MV-4-11 (cell line): ENCODE results near the gene ZMYND8.
A peak's percentile ranks its signal among the peaks of the same experiment; 100 is the strongest.
"Not testable (repeated sequence)": the region's sequence is repeated elsewhere in the genome, so short reads cannot be mapped to it uniquely, and the experiment has no call there.

ENCODE experiments used
- DNase-seq: peaks from one replicate; lab custom pipeline; 2025; lab: John Stamatoyannopoulos, UW

Gene ZMYND8

DNA sequence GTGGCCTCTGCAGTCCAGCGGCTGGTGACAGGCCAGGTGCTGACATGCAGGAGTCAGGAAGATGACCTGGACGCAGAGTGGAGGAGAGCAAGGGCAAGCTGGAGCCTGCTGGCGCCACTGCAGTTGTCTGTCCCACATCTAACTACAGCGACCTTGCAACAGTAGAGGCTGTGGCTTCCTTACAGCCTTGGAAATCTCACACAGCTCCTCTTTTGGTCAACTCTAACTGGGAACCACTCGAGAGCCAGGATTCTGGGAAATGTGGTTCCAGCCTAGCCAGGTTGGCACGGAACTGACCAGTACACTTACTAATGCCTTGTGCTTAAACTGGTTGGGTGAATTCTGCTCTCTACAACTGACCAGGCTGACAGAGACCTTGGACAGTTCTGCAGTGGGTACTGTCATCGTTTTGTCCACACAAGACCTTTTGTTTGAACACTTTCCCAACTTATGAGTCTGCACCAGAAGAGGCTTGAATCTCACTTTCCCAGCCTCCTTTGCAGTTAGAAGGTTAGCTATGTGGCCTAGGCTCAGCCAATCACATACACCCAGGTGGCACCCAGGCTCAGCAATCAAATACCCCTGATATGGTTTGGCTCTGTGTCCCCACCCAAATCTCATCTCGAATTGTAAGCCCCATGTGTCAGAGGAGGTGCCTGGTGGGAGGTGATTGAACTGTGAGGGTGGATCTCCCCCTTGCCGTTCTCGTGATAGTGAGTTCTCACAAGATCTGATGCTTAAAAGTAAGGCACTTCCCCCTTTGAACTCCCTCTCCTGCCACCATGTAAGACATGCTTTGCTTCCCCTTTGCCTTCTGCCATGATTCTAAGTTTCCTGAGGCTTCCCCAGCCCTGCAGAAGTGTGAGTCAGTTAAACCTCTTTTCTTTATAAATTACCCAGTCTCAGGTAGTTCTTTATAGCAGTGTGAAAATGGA lies 153.5 kb downstream of the ZMYND8 start:
- DNase-seq, result peak; percentile 40

DNA sequence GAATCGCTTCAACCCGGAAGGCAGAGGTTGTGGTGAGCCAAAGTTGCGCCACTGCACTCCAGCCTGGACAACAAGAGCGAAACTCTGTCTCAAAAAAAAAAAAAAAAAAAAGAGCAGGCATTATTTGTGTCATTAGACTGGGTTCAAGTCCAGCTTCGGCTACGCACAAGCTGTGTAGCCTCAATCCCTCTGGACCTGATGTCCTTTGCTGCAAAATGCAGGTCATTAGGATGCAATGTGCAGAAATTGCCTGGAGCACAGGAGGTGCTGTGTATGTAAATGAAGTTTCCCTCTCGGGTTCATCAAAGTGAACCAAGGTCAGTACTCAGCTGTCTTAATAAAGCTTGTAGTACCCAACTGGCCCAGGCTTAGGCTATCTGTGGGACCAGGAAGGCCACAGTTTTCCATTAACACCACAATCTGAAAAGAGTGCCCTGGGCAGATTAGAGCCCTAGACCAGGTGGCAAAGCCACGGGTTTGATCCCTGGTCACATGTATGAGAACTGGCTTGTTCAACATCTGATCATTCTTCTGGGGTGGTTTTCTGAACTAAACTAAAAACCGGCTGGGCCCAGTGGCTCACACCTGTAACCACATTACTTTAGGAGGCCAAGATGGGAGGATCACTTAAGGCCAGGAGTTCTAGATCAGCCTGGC lies 155.3 kb downstream of the ZMYND8 start:
- peak; percentile 37 for DNase-seq

DNA sequence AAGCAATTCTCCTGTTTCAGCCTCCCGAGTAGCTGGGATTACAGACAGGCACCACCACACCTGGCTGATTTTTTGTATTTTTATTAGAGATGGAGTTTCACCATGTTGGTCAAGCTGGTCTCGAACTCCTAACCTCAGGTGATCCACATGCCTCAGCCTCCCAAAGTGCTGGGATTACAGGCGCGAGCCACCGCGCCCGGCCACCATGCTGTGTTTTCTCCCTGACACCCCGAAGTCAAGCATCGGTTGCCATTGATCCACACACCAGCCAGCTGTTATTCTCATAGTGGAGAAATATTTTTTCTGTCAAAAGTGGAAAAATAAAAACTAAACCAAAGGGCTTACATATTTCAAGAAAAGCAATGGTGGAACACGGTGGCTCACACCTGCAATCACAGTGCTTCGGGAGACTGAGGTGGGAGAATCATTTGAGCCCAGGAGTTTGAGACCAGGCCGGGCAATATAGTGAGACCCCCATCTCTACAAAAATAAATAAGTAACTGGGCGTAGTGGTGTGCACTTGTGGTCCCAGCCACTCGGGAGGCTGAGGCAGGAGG lies 157.4 kb downstream of the ZMYND8 start:
- DNase-seq, result no peak

DNA sequence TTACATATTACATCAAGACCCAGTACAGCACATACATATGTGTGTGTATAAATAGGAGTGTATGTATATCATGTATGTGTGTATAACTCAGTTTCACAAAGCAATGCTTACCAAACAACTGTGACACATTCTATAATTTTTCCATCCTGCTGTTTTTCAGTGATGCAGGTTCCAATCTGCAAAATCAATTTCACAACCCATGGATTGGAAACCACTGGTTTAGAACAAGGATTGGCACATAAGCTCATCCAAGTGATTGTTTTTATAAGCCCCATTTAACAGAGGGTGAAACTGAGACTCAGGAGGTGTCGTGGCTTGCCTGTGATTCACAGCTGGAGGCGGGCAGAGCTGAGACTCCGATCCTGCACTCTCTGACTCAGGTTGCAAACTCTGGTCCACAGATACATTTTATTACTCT lies 158.2 kb downstream of the ZMYND8 start:
- DNase-seq, result peak; percentile 24

- peak; percentile 57 for DNase-seq
These were observed 160.1 kb downstream of the ZMYND8 start for GRCh38 chr20:47196091-47197081.

DNA sequence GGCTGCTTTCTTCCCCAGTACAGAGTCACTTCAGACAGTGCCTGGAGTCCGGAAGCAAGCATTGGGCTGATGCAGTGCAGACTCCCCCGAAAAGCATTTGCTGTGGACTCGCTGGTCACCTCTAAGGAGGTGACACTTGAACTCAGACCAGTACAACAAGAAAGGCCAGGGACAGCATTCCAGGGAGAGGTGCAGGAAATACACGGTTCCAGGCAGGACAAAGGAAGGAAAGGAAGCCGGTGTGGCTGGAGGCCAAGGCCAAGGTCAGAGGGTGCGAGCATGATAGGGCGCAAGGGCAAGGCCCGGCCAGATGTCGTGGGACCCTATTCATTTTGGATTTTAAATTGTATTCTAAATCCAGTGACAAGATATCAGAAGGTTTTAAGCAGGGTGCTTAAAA lies 160.9 kb downstream of the ZMYND8 start:
- DNase-seq, result no peak

DNA sequence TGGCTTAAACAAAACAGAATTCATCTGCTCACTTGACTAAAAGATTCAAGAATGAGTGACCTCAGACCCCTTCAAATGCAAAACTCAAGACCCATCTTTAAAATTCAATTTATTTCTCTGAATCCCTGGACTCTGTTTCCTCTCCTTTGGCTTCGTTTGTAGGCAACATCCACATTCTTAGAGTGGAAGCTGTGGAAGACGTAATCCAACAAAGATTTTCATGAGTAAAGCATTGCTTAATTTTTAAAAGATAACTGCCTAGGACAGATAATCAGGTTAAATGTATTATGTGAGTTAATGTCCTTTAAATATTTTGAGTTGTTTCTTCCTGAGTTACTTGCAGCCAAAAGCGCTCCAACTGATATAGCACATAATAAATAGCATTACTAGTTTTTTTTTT lies 164.5 kb downstream of the ZMYND8 start:
- DNase-seq, result no peak

DNA sequence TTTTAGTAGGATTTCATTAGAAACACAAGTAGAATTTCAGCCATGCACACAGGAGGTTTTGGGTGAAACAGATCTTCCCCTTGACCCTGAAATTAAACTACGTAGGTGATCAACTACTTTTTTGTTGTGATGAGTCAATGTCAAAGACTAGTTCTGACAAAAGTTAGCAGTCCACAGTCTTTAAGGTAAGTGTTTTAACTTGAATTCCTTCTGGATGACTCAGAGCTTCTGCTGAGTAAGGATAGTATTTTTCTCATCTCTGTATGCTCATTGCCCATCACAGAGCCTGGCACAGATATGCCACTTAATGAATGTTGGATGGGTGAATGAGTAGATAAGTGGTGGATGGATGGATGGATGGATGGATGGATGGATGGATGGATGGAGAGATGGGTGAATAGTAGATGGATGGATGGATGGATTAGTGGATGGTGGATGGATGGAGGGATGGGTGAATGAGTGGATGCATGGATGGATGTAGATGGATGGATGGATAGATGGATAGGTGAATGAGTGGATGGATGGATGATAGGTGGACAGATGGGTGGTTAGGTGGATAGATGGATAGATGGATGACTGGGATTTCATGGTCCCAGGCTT lies 165.3 kb downstream of the ZMYND8 start:
- no peak for DNase-seq

GRCh38 chr20:47189060-47189459 lies 167.4 kb downstream of the ZMYND8 start:
- DNase-seq, result peak; percentile 79

DNA sequence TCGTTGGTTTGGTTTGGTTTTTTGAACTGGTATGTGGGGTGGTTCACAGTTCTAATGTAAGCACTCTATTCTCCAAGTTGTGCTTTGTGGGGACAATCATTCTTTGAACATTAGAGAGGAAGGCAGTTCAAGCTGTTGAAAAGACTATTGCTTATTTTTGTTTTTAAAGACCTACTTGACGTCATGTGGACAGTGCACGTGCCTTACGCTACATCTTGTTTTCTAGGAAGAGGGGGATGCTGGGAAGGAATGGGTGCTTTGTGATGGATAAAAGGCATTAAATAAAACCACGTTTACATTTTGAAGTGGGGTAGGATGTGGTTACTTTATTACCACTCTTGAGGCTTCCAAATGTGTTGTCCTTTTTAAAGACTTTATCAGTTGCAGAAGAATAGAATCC lies 168.0 kb downstream of the ZMYND8 start:
- peak; percentile 20 for DNase-seq

DNA sequence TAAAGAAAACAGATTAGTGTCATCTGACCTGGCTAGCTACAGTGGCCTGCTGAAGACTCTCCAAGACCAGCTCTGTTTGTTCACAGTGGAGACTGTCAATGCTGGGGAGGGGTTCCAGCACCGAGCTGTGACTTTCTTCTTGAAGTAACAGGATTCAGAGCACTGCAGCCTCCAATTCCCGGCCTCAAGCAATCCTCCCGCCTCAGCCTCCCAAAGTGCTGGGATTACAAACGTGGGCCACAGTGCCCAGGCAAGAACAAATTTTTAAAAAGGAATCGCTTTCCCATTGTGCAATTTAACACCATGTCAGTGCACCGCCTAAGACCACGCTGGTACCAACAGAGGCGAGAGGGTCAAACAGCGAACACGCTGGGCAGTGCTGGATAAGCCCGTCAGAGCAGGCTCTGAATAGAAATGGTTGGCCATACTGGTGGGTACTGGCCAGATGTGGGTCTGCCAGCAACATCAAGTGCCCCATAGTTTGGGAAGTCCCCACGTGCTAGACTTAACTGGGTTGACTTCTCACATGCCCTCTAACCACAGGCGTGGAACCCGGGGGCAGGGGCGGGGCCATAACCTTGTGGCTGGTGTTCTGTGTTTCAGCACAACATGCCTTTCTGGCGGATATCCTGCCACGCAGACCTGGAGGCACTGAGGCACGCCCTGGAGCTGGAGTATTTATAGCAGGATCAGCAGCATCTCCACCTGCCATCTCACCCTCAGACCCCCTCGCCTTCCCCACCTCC lies 168.9 kb downstream of the ZMYND8 start:
- DNase-seq, result peak; percentile 15

- no peak for DNase-seq
These were observed 173.1 kb downstream of the ZMYND8 start for GRCh38 chr20:47183367-47183766.

DNA sequence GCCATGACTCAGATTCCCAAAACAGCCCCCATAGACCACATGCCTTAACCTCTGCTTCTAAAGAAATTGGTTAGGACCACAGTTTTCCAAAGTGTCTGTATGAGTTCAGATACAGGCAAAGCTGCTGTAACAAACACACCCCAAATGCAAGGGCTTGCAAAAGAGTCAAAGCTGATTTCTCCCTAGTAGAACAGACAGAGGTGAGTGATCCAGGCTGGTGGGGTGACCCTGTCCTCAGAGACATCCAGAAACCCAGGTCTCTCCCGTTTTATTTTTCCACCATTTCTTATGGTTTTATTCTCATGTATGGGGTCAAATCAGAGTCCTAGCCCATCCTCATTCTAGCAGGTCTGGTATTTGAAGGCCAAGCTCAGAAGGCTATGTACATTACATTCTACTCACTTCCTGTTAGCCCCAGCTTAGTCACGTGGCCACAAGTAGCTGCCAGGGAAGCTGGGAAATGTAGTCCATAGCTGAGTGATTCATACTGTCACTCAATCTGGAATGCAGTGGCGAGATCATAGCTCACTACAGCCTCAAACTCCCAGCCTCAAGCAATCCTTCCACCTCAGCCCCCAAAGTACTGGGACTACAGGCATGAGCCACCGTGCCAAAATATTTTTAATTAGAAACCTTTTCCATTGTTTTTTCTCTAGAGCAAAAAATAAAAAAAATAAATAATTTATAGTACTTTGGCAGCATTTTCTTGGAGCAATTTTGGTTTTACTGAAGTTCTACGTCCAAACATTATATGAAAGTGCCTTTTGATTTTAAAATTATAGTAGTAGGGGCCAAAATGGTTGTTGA lies 175.2 kb downstream of the ZMYND8 start:
- DNase-seq, result peak; percentile 88

- DNase-seq, result no peak
These were observed 177.2 kb downstream of the ZMYND8 start for GRCh38 chr20:47179267-47179666.

GRCh38 chr20:47178851-47179250 lies 177.6 kb downstream of the ZMYND8 start:
- DNase-seq, result no peak

DNA sequence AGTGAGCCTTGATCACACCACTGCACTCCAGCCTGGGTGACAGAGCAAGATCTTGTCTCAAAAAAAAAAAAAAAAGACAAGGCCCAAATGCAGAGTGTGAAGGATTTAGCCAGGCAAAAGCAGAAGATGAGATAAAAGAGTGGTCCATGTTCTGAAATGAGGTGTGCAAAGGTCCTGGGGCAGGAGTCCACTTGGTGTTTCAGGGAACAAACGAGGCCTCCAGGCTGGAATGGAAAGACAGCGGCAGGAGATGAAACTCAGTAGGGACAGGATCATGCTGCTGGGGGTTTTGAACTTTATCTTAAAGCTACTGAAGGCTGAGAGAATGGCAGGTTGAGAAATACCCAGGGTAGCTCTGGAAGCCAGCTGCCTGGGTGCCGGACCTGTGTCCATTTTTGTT lies 178.2 kb downstream of the ZMYND8 start:
- DNase-seq, result no peak

DNA sequence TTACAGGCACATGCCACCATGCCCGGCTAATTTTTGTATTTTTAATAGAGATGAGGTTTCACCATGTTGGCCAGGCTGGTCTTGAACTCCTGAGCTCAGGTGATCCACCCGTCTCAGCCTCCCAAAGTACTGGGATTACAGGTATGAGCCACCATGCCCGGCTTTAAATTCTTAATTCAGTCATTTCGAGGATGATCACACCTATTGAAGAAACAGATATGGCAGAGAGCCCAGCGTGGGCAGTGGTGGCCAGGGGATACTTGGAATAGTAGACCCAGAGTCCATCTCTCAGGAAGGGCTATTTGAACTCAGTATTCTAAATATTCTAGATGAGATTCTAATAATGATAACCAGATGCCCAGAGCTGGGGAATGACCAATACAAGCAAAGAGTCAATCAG lies 180.3 kb downstream of the ZMYND8 start:
- not testable (repeated sequence) for DNase-seq

GRCh38 chr20:47175493-47175892 lies 181.0 kb downstream of the ZMYND8 start:
- no peak for DNase-seq

DNA sequence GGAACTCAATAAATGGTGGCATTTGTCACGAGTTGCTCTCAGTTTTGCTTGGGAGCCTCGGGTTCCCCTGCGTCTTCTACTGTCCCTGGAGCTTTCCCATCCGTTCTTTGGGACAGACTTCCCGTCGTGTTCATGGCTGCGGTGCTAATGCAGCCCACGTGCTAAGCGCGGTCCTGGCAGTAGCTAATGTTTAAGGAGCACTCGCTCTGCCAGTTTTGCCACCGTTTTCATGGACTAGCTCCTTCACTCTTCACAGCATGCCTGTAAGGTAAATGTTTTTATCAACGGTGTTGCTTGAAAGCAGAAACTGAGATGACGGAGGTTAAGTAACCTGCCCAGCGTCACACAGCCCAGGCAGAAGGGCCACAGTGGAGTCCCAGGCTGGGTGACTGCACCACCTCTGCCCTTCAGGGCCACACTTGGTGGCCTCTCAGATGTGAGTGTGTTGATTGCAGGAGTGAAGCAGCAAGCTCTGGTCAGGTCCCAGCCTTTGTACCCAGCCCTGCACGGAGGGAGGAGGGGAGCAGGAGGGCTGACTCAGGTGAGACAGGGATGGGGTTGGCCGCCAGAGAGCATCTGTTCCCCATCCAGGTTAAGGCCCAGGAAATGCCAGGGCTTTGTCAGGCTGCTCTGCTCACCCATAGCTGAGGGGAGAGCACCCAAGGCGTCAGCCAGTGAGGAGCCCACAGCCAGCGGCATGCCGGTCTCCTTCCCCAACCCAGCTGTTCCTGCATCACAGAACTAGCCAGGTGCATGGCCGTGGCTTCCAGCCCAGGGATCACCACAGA lies 181.8 kb downstream of the ZMYND8 start:
- DNase-seq, result no peak
